ENCODE results near the gene IQCB1. TPM values are rescaled to one million over a fixed set of nuclear protein-coding genes. Genes with fewer than 3 reads are reported as not detected.
"Not testable (repeated sequence)": the region's sequence is repeated elsewhere in the genome, so short reads cannot be mapped to it uniquely, and the experiment has no call there.

The IQCB1 gene
- total RNA-seq, 5 donors from 2014 or later (not counting 1 experiment from before 2014, with no cell fraction given): 24.9 to 44.5 (median 25.9) TPM

DNA sequence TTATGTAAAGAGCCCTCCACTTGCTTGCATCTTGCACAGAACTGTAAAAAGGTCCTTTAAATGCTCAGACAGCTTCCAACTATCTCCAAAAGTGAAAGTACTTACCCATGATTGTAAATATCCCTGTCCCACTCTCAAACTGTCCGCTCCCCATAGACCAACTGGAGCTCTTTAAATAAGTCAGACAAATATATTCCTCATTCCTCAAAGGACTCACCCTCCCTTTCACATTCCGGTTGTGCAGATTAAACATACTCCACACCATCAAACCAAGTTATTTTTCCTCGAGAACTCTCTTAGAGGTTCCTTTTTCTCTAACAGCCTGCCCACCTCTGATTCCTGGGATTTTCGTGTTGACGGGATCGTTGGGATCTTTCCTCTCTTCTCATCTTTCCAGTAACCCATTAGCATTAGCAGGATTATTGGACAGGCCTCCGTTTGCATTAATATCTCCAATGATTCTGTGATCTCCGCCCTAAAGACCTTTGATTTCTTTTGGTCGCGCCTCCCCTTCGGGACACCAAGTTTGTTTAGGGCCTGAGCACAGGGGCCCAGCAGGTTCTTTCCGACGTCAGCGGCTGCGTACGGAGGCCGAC, 86.1 kb downstream of the IQCB1 start:
- Histone ChIP-seq H3K36me3 (ENCODE audit: control insufficient read depth in 2 of 2, extremely low read depth in 1 of 2, insufficient read depth in 1 of 2, low read length in 1 of 2) (no peaks in the 10 kb centered on the region), H3K27ac (ENCODE audit: low read length) (peak overlapping the region; percentile 97), H3K9me3 (no peaks in the 10 kb centered on the region), H3K4me3 (ENCODE audit: control insufficient read depth in 1 of 2, extremely low read depth in 1 of 2, low read length in 1 of 2) (peak overlapping the region; percentile 98 to 100), H3K4me1 (ENCODE audit: control insufficient read depth in 1 of 2, extremely low read depth in 1 of 2, insufficient read depth in 2 of 2, low read length in 2 of 2) (peaks cover 14 to 23% of the 10 kb centered on the region in 2 experiments), H3K27me3 (replicated peaks in 1 of 2; ENCODE audit: control insufficient read depth in 2 of 2, extremely low read depth in 1 of 2, insufficient read depth in 2 of 2, low read length in 1 of 2) (no peaks in the 10 kb centered on the region)
- Mint-ChIP-seq H3K36me3 (no peaks in the 10 kb centered on the region), H3K9me3 (no peaks in the 10 kb centered on the region), H3K27ac (no peak overlapping the region), H3K27me3 (peaks cover 9 to 12% of the 10 kb centered on the region in 2 donors), H3K4me3 (no peak overlapping the region), H3K4me1 (peaks cover 6 to 16% (median 8%) of the 10 kb centered on the region in 3 donors)
- CTCF ChIA-PET: interaction anchor here (0.5 to 1.3 kb wide), 5 partner anchors 88 to 1823 kb away, joined by 3 to 11 read pairs (median 4); partner anchors contain the start of genes FAM162A (in 1 of the 2) and HCLS1 (in 1 of the 2)
- peak in 1 of 4 experiments; percentile 1 for ATAC-seq (replicated peaks in 1 of 4)
- WGBS (ENCODE audit: insufficient coverage): 3% methylated on average over 17 of the region's 17 CpGs
- POLR2A ChIA-PET: interaction anchor here (0.6 to 2.8 kb wide), 9 partner anchors 10 to 88 kb away, joined by 3 to 15 read pairs (median 4); partner anchors contain the start of genes HCLS1 (in 2 of the 2), EAF2 (in 1 of the 2) and IQCB1 (in 1 of the 2)
- DNase-seq: peak in 11 of 35 experiments; percentile 1 to 58 (median 18)

DNA sequence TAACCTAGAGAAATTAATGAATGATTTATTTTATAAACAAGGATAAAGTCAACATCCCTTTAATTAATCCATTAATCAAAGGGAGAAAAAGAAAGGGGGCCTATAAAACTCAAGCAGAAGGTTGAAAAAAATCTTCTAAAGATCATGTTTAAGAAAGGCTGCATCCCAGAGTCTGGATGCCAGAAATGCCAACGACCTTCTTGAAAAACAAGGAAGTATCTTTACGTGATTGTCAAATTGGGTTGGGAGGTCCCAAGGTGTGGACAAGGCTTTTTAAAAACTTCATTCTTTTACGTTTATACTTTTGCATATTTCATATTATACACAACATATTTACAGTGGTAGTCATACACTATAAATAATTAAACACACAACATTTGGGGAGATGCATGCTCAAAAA, 86.9 kb downstream of the IQCB1 start:
- no peaks in the 10 kb centered on the region for H3K27me3 ChIP-seq (replicated peaks in 1 of 2; ENCODE audit: control insufficient read depth in 2 of 2, extremely low read depth in 1 of 2, insufficient read depth in 2 of 2, low read length in 1 of 2)
- no peak overlapping the region for H3K27ac ChIP-seq (ENCODE audit: low read length)
- Mint-ChIP-seq H3K9me3 (no peaks in the 10 kb centered on the region), H3K27me3 (peaks cover 8 to 11% of the 10 kb centered on the region in 2 donors), H3K4me1 (peaks cover 6 to 19% (median 8%) of the 10 kb centered on the region in 3 donors), H3K4me3 (no peak overlapping the region), H3K36me3 (peaks cover 4% of the 10 kb centered on the region), H3K27ac (no peak overlapping the region)
- no peak for ATAC-seq (replicated peaks in 1 of 4)
- no peaks in the 10 kb centered on the region for H3K9me3 ChIP-seq
- no peak overlapping the region for H3K4me3 ChIP-seq (ENCODE audit: control insufficient read depth in 1 of 2, extremely low read depth in 1 of 2, low read length in 1 of 2)
- no peaks in the 10 kb centered on the region for H3K36me3 ChIP-seq (ENCODE audit: control insufficient read depth in 2 of 2, extremely low read depth in 1 of 2, insufficient read depth in 1 of 2, low read length in 1 of 2)
- peaks cover 14 to 23% of the 10 kb centered on the region in 2 experiments for H3K4me1 ChIP-seq (ENCODE audit: control insufficient read depth in 1 of 2, extremely low read depth in 1 of 2, insufficient read depth in 2 of 2, low read length in 2 of 2)
- DNase-seq: no peak
- WGBS (ENCODE audit: insufficient coverage): no CpG with 5 or more reads among the region's 3 CpGs
- ChIA-PET POLR2A (interaction anchor here (0.6 to 2.8 kb wide), 9 partner anchors 9 to 88 kb away, joined by 3 to 15 read pairs (median 3); partner anchors contain the start of gene HCLS1 (in 2 of the 2)), CTCF (interaction anchor here in 1 of 2 donors (0.6 to 1.3 kb wide), 3 partner anchors 92 to 636 kb away, joined by 3 to 11 read pairs (median 4); partner anchors contain the start of gene FAM162A)

GRCh38 chr3:121743106-121743505, 91.8 kb downstream of the IQCB1 start:
- Mint-ChIP-seq H3K36me3 (peaks cover 35% of the 10 kb centered on the region), H3K4me1 (peaks cover 33 to 47% (median 39%) of the 10 kb centered on the region in 3 donors)
- H3K27ac Mint-ChIP-seq; H3K4me1 ChIP-seq (ENCODE audit: control insufficient read depth in 1 of 2, extremely low read depth in 1 of 2, insufficient read depth in 2 of 2, low read length in 2 of 2); H3K36me3 ChIP-seq (ENCODE audit: control insufficient read depth in 2 of 2, extremely low read depth in 1 of 2, insufficient read depth in 1 of 2, low read length in 1 of 2); H3K27me3 Mint-ChIP-seq; H3K4me3 ChIP-seq (ENCODE audit: control insufficient read depth in 1 of 2, extremely low read depth in 1 of 2, low read length in 1 of 2); H3K27me3 ChIP-seq (replicated peaks in 1 of 2; ENCODE audit: control insufficient read depth in 2 of 2, extremely low read depth in 1 of 2, insufficient read depth in 2 of 2, low read length in 1 of 2); H3K9me3 Mint-ChIP-seq; POLR2A ChIA-PET; H3K4me3 Mint-ChIP-seq; ATAC-seq (replicated peaks in 1 of 4); H3K27ac ChIP-seq (ENCODE audit: low read length); DNase-seq; CTCF ChIA-PET; H3K9me3 ChIP-seq: not testable (repeated sequence)
- no CpG with 5 or more reads among the region's 2 CpGs for WGBS (ENCODE audit: insufficient coverage)

DNA sequence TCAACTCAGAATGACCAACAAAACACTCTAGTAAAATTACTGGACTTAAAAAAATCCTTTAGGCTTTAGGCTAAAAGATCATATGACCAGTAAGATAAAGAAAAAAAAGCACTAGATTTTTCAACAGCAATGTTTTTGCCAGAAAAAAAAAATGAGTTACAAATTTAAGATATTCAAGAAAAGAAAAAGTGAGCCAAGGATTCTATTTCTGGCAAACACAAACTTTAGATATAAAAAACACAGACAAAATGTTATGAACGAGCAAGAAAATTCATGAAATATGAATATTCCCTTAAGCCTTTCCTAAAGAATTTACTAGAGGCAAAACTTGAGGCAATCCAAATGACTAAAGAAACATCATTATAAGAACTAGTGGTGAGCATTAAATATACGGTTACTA, 94.0 kb downstream of the IQCB1 start:
- ATAC-seq (replicated peaks in 1 of 4) (no peak), DNase-seq (no peak)
- CTCF ChIA-PET: no interaction called here
- Mint-ChIP-seq H3K4me1 (peaks cover 44 to 52% (median 48%) of the 10 kb centered on the region in 3 donors), H3K9me3 (no peaks in the 10 kb centered on the region), H3K4me3 (no peak overlapping the region), H3K27me3 (no peaks in the 10 kb centered on the region), H3K27ac (no peak overlapping the region), H3K36me3 (peaks cover 42% of the 10 kb centered on the region)
- POLR2A ChIA-PET: interaction anchor here in 1 of 2 donors (0.7 kb wide), 1 partner anchor 46 kb away, joined by 3 read pairs; no protein-coding TSS in a partner anchor
- peaks cover 0 to 2% of the 10 kb centered on the region in 2 experiments for H3K4me1 ChIP-seq (ENCODE audit: control insufficient read depth in 1 of 2, extremely low read depth in 1 of 2, insufficient read depth in 2 of 2, low read length in 2 of 2)
- no peaks in the 10 kb centered on the region for H3K9me3 ChIP-seq
- H3K36me3 ChIP-seq (ENCODE audit: control insufficient read depth in 2 of 2, extremely low read depth in 1 of 2, insufficient read depth in 1 of 2, low read length in 1 of 2): peaks cover 0 to 4% of the 10 kb centered on the region in 2 donors
- no peak overlapping the region for H3K4me3 ChIP-seq (ENCODE audit: control insufficient read depth in 1 of 2, extremely low read depth in 1 of 2, low read length in 1 of 2)
- WGBS (ENCODE audit: insufficient coverage): no CpG with 5 or more reads among the region's 2 CpGs
- no peak overlapping the region for H3K27ac ChIP-seq (ENCODE audit: low read length)
- no peaks in the 10 kb centered on the region for H3K27me3 ChIP-seq (replicated peaks in 1 of 2; ENCODE audit: control insufficient read depth in 2 of 2, extremely low read depth in 1 of 2, insufficient read depth in 2 of 2, low read length in 1 of 2)

- POLR2A ChIA-PET: interaction anchor here in 1 of 2 donors (0.7 kb wide), 1 partner anchor 1071 kb away, joined by 3 read pairs; no protein-coding TSS in a partner anchor
- ATAC-seq (replicated peaks in 1 of 4): no peak
Measured at GRCh38 chr3:121739902-121740301, 95.0 kb downstream of the IQCB1 start.

DNA sequence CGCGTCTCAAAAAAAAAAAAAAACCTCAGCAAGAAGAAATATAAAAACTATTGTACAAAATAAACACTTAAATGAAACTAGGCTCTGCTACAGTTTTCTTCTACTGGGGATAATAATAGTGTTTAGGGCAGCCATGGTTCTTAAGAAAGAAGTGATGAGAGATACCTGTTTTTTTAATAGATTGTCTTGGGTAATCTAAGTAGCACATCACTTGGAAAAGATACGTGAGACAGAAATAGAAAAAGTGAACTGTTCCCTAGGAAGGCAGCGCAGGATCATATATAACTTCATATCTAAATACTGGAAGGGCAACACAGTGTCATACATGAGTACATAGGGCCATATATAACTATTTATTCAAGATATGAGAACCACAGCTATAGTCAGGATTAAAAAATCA, 97.2 kb downstream of the IQCB1 start:
- H3K4me3 Mint-ChIP-seq: no peak overlapping the region
- peaks cover 47% of the 10 kb centered on the region for H3K36me3 Mint-ChIP-seq
- H3K27me3 Mint-ChIP-seq: no peaks in the 10 kb centered on the region
- Histone ChIP-seq H3K27ac (ENCODE audit: low read length) (no peak overlapping the region), H3K4me3 (ENCODE audit: control insufficient read depth in 1 of 2, extremely low read depth in 1 of 2, low read length in 1 of 2) (no peak overlapping the region), H3K9me3 (no peaks in the 10 kb centered on the region), H3K36me3 (ENCODE audit: control insufficient read depth in 2 of 2, extremely low read depth in 1 of 2, insufficient read depth in 1 of 2, low read length in 1 of 2) (peaks cover 0 to 4% of the 10 kb centered on the region in 2 donors), H3K27me3 (replicated peaks in 1 of 2; ENCODE audit: control insufficient read depth in 2 of 2, extremely low read depth in 1 of 2, insufficient read depth in 2 of 2, low read length in 1 of 2) (no peaks in the 10 kb centered on the region), H3K4me1 (ENCODE audit: control insufficient read depth in 1 of 2, extremely low read depth in 1 of 2, insufficient read depth in 2 of 2, low read length in 2 of 2) (peaks cover 0 to 2% of the 10 kb centered on the region in 2 experiments)
- ChIA-PET CTCF (no interaction called here), POLR2A (no interaction called here)
- WGBS (ENCODE audit: insufficient coverage): no CpG with 5 or more reads among the region's 4 CpGs
- ATAC-seq (replicated peaks in 1 of 4) (no peak), DNase-seq (no peak)
- H3K27ac Mint-ChIP-seq: no peak overlapping the region
- H3K9me3 Mint-ChIP-seq: no peaks in the 10 kb centered on the region
- H3K4me1 Mint-ChIP-seq: peaks cover 50 to 64% (median 56%) of the 10 kb centered on the region in 3 donors

More at GRCh38 chr3:121739902-121740301, 95.0 kb downstream of the IQCB1 start:
- CTCF ChIA-PET: interaction anchor here in 1 of 2 donors (0.7 kb wide), 1 partner anchor 8 kb away, joined by 3 read pairs; no protein-coding TSS in a partner anchor
- H3K4me1 Mint-ChIP-seq: peaks cover 53 to 57% (median 53%) of the 10 kb centered on the region in 3 donors
- no peaks in the 10 kb centered on the region for H3K9me3 Mint-ChIP-seq
- H3K27ac Mint-ChIP-seq: no peak overlapping the region
- peaks cover 45% of the 10 kb centered on the region for H3K36me3 Mint-ChIP-seq
- H3K9me3 ChIP-seq: no peaks in the 10 kb centered on the region
- H3K4me1 ChIP-seq (ENCODE audit: control insufficient read depth in 1 of 2, extremely low read depth in 1 of 2, insufficient read depth in 2 of 2, low read length in 2 of 2): peaks cover 0 to 2% of the 10 kb centered on the region in 2 experiments
- H3K27me3 ChIP-seq (replicated peaks in 1 of 2; ENCODE audit: control insufficient read depth in 2 of 2, extremely low read depth in 1 of 2, insufficient read depth in 2 of 2, low read length in 1 of 2): no peaks in the 10 kb centered on the region
- H3K27ac ChIP-seq (ENCODE audit: low read length): no peak overlapping the region
- no peaks in the 10 kb centered on the region for H3K27me3 Mint-ChIP-seq
- no peak overlapping the region for H3K4me3 ChIP-seq (ENCODE audit: control insufficient read depth in 1 of 2, extremely low read depth in 1 of 2, low read length in 1 of 2)
- DNase-seq: no peak
- peaks cover 0 to 4% of the 10 kb centered on the region in 2 donors for H3K36me3 ChIP-seq (ENCODE audit: control insufficient read depth in 2 of 2, extremely low read depth in 1 of 2, insufficient read depth in 1 of 2, low read length in 1 of 2)
- H3K4me3 Mint-ChIP-seq: no peak overlapping the region

Measured in T-cell (primary cell).